Dendritic cell treated with granulocyte-macrophage colony-stimulating factor and Interleukin-4, amounts not matched to agents 40 ng/mL and 50 ng/mL, for 4 days (primary cell): ENCODE results near the gene MARVELD2.

Experiments
- H3K27ac Mint-ChIP-seq: one replicate; pipeline ENCODE4 v1.8.0; 2022; ENCODE audit warnings: mild to moderate bottlenecking, mixed read lengths
- H3K27me3 Mint-ChIP-seq: one replicate; pipeline ENCODE4 v1.8.0; 2022; ENCODE audit warnings: mild to moderate bottlenecking, mixed read lengths
- H3K36me3 Mint-ChIP-seq: one replicate; pipeline ENCODE4 v1.8.0; 2022; ENCODE audit warnings: low read depth, mixed read lengths
- H3K4me1 Mint-ChIP-seq: one replicate; pipeline ENCODE4 v1.8.0; 2022; ENCODE audit warnings: low read depth, mixed read lengths
- H3K4me3 Mint-ChIP-seq: one replicate; pipeline ENCODE4 v1.8.0; 2022; ENCODE audit warnings: mild to moderate bottlenecking, moderate library complexity, mixed read lengths
- H3K9me3 Mint-ChIP-seq: one replicate; pipeline ENCODE4 v1.8.0; 2022; ENCODE audit warnings: mixed read lengths
- intact Hi-C: fragments of 100-400 bp; cut with micrococcal nuclease; formaldehyde crosslinking; loops from one replicate; pipeline ENCODE4 v1.15.0; 2022

MARVELD2 gene

DNA sequence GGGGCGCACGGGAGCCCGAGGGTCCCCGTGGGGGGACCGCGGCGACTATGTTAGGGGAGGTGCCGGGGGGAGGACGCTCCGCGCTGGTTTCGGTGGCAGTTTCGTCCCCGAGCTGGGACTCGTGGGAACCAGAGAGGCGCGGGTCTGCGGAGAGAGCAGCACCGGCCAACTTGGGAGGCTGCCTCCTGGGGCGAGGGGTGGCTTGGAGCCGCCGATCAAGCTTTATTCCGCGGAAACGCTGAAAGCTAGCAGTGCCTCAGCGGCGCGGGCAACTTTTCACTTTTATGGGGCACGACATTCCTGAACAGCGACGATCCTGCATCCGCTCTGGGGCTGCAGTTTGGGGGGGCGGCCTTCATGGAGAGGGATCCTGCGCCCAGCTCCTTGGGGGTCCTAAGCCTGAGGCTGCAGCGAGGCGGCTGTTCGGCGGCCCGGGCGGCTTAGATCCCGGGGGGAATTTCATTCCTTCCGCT is 78.0 kb downstream of the MARVELD2 start:
- intact Hi-C loops, result loop anchor here (10.0 kb wide), 1 partner anchor 48 kb away; no protein-coding TSS in a partner anchor
- H3K27ac Mint-ChIP-seq, result peak overlapping the region; percentile 34
- H3K4me3 Mint-ChIP-seq, result peak overlapping the region; percentile 86
- H3K9me3 Mint-ChIP-seq, result no peaks in the 10 kb centered on the region
- peaks cover 7% of the 10 kb centered on the region for H3K36me3 Mint-ChIP-seq
- peaks cover 14% of the 10 kb centered on the region for H3K4me1 Mint-ChIP-seq
- H3K27me3 Mint-ChIP-seq, result peaks cover 36% of the 10 kb centered on the region

GRCh38 chr5:69493396-69494133 is 78.6 kb downstream of the MARVELD2 start:
- peaks cover 7% of the 10 kb centered on the region for H3K36me3 Mint-ChIP-seq
- H3K4me1 Mint-ChIP-seq, result peaks cover 14% of the 10 kb centered on the region
- H3K9me3 Mint-ChIP-seq, result no peaks in the 10 kb centered on the region
- peak overlapping the region; percentile 86 for H3K4me3 Mint-ChIP-seq
- H3K27ac Mint-ChIP-seq, result peak overlapping the region; percentile 34
- intact Hi-C loops, result loop anchor here (10.0 kb wide), 1 partner anchor 49 kb away; no protein-coding TSS in a partner anchor
- peaks cover 36% of the 10 kb centered on the region for H3K27me3 Mint-ChIP-seq
